ENCODE measurements around the gene C6orf58.

Gene C6orf58
- 0 to 0.14 (median 0) reads per million in 3 experiments for total RNA-seq

DNA sequence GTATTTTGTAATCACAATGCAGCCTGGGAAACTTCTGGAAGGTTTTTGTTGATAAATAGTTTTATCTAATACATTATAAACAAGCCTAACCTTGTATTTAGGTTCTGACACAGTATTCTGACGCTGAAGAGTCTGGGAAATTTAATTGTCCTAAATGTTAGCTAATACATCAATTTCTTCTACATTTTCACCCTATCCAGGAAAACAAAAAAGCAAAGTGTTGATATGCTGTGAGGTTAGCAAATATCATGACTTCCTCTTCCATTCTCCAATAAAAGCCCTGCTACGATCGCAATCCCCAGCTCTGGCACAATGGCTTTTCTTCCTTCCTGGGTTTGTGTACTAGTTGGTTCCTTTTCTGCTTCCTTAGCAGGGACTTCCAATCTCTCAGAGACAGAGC lies at the start of gene C6orf58:
C6orf58 (plus strand) TSS at position 301 of the 400 bp plus-strand sequence; CDS start at position 313, 12 bp downstream.
- DNase-seq: no peak

DNA sequence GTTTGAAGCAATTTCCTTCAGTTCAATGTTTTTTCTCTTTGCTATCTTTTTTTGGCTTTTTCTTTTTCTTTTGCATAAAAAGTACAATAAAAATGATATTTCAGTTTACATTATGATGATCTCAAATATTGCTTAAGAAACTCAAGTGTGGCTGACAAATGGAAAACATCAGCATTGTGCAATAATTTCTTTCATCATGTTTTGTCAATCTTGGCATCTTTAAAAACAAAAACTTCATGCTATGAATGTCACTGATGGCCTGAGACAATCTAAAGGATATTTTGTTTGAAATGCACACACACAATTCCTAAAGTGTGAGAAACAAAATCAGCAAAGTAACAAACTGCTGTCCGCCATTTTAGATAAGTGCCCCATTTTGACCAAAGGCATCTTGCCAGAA lies 44.0 kb upstream of the C6orf58 start:
- no peak for DNase-seq

DNA sequence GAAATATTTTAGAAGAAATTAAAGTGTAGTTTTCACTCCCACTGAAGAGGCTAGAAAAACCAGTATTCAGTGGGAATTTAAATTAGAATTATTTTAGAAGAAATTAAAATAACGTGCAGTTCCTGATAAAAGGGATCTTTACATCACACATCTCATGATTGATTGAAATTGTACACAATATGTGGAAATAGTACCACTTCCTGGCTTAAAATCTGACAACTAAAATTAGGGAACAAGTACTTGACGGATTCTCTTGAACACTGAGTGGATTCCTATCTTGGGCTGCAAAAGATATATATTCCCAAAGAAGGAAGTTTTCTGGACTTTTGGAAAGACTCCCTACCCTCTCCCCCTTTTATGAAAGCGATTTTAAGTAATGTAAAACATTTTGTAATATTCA lies 43.2 kb upstream of the C6orf58 start:
- DNase-seq: no peak

DNA sequence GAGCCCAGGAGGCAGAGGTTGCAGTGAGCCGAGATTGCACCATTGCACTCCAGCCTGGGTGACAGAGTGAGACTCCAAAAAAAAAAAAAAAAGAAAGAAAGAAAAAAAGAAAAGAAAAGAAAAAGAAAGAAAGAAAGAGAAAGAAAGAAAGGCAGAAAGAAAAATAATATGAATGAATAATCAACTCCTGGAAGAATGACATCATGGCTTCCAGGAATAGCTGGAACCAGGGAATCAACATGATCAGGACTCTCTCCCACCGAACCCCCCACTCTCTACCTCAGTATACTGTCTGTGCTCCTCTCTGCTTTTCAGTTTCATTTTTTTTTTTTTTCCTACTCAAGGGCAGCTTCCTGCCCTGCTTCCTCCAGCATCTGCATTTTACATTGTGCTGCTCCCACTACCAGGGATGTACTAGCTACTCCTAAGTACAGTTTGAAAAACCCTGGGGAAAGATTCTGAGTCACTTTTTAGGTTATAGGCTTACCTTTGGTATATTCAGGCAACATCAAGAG lies 38.2 kb upstream of the C6orf58 start:
- DNase-seq: no peak

DNA sequence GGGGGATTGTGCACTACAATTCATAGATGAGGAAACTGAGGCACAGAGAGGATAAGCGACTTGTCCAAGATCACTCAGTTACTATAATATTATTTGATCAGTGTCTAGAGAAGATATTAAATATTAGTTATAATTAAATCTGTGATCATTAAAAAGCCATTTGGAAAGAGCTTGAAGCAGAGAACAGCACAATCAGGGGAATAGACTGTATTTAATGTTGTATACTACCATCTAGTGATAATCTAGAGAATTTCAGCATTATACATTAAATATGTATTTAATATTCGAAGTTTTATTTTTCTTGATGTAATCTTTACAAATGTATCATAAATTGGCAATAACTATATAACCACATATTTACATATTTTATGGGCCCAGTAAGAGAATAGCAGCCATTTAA lies 37.7 kb upstream of the C6orf58 start:
- DNase-seq: peak; percentile 9

DNA sequence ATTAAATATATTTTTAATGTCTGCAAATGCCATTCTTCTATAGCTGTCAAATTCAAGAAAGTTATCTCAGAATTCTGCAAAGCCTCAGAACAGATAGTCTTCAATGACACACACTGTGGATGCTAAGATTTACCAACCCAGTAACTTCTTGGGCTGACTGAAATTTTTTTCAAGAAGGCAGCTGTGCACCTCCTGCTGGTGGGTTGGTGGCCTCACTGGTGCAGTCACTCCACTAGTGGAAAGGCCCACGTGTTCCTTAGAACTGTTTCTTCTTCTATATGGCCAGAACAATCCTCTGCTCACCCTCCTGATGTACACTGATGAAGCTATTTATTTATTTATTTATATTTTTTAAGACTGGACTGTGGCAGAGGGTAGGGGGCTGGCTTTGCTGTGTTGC lies 29.8 kb upstream of the C6orf58 start:
- no peak for DNase-seq

DNA sequence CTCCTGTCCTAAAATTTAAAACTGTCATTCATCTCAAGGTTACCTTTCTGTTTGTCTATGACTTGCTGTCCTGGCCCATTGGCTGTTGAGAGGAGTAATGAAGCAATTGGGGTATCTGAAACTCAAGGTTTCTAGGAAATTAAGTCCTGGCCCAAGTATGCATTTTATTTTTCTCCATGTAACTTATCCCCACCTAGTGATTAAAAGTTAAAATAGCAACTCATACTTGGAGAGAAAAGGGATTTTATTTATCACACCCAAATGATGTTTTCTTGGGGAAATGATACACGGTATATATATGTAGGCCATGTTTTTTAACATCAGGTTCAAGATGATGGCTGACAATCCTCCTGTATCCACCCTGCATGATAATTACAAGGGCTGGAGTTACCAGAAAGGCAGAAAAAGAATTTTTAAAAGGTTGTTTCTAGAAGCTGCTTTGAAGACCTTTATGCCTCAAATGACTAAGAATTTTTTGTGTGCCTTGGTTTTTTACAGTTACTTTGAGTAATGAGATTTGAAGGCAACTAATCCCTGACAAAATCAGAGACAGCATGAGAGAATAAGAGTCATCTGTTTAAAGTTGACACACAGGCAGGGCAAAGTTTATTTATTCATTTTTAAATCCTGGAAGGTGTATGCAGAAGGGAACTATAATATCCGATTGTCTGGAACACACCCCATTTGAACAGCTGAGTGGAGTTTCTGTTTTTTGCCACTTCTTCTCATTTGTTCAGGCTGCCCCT lies 28.9 kb upstream of the C6orf58 start:
- no peak for DNase-seq

DNA sequence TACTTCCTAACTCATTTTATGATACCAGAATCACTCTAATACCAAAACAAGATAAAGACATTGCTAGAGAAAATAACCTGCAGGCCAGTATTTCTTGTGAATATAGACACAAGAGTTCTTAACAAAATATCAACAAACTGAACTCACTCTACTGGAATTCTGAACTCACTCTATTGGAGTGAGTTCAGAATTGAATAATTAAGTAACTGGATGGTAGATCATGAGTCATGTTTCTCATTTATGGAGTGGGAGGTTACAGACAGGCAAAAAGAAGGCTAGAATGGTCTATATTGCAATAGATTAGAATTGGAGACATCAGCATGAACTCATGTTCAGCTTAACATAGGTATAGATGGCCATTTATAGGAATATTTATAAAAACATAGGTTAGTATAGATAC lies 26.6 kb upstream of the C6orf58 start:
- DNase-seq: no peak

DNA sequence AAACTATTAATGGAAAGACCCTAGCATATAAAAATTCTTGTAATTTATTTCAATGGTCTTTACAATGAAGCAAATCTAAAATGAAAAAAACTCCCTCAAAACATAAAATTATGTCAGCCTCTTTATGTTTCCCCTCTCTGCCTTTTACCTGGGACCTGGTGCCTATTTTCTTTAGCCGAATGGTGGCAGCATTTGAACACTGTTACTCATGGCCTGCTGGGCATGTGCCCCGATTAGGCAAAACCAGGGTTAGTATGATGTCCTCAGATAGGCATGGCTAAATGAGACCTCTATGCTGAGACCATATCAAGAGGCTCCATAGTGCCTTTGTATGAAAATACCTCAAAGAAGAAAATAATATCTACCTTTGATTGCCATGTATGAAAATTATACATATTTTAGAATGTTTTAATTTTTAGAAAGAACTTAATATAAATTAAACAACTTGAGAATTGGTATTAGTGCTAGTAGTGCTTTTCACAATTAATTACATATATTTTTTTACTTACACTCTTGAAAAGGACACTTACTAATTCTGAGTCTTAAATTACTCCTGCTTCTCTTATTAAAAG lies 22.5 kb upstream of the C6orf58 start:
- no peak for DNase-seq

DNA sequence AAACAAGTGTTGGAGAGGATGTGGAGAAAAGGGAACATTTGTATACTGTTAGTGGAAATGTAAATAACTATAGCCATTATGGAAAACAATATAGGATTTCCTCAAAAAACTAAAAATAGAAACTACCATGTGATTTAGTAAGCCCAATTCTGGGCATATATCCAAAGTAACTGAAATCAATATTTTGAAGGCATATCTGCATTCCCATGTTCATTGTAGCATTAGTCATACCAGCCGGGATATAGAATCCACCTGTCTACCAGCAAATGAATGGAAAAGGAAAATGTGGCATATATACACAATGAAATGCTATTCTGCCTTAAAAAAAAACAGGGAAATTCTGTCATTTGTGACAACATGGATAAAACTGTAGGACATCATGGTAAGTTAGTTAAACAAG lies 15.3 kb upstream of the C6orf58 start:
- DNase-seq: no peak

DNA sequence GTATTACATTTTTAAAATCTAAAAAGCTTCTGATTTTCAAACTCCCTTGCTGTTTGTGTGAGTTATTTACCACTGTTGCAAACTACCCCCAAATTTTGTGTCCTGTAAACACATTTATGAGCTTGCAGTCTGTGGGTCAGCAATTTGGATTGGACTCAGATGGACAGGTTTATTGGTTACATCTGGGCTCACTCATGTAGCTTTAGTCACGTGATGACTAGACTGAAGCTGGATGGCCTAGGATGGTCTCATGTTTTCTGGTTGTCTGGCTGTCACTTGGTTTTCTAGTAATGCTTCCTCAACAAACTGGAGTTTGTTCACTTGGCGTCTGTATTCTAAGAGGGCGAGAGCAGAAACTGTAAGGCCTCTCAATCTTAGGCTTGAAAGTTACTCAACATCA lies 12.2 kb upstream of the C6orf58 start:
- no peak for DNase-seq

DNA sequence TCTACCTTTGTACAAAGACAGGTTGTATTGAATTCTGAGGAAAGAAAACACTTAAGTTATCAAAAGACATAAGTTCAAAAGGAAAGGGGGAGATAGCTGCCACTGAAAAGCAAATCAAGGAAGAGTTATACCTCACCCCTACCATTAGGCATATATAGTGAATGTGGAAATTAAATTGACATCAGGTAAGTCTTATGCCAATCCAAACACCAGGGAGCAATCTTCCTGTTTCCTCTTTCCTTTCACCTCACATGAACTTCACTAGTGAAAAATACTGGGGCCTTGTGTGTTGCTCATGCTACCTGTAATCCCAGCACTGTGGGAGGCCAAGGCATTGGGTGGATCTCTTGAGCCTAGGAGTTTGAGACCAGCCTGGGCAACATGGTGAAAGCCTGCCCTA lies 10.9 kb upstream of the C6orf58 start:
- no peak for DNase-seq

DNA sequence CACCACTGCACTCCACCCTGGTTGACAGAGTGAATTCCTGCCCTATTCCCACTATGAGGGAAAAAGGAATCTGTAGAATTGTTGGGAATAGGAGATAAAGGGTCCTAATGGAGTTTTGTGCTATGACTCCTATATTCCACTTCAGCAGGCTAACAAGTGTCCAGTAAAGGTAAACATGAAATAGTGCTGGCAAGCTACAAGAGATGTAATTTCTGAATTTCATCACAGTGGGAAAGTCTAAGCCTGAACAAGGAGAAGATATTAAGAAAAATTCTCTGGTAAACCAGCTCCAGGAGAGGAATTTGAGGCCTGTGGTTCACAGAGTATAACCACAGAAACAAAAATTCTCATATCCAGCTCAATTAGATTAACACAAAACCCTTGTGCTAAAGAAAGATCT lies 10.3 kb upstream of the C6orf58 start:
- DNase-seq: no peak

DNA sequence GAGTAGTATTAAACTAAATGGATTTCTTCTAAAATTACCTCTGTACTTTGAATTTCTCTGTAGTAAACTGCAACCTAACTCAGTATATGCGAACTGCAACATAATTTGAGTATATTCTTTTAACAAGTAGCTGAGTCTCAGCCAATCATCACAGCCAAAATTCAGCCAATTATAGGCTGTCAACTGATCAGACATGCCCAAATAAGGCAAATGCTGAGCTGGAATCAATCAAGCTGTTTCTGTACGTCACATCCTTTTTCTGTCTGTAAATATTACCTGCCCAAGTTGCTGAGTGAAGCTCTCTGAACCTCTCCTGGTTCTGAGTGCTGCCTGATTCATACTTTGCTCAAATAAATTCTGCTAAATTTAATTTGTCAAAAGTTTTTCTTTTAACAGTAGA lies 9.5 kb upstream of the C6orf58 start:
- no peak for DNase-seq

DNA sequence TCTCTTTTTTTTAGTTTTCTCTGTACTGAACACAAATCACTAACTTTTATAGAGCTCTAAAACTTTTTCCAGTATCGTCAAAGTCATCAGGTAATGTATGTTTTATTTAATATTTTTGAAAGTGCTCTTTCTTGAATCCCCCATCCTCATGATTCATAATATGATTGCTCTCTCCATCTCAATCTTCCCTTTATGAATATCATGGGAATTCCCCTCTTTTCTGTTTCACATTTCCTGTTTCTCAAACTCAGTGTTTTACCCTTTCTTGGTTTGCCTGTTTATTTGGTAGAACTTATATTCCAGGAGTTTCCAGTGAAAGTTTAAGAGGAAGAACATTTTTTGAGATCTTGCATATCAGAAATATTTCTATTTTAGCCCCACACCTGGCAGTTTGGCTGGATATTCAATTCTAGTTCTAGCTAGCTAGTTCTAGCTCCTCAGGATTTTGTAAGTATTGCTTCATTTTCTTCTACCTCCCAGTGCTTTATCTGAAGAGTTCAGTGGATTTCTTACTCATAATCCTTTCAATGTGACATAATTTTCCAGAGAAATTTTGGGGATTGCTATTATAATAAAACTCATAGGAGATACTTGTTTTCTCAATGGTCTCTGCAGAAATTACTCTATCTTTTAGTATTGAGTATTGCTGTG lies 6.1 kb upstream of the C6orf58 start:
- no peak for DNase-seq

DNA sequence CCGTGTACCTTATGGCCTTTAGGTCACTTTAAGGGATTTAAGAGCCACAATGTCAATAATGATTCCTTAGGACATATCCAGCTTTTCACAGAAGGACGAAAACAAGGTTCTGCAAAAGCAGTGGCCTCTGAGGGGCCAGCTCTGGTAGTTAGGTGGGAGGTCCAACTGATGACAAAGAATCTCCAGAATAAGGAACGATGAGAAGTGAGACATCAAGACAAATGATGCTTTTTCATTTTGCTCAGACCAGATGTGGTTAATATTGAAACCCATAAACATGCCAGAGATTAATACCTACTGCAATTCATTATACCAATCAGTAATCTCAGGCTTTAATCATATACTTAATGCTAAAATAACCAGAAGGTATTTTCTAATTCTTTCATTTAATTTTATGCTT lies 1.9 kb downstream of the C6orf58 start:
- no peak for DNase-seq

DNA sequence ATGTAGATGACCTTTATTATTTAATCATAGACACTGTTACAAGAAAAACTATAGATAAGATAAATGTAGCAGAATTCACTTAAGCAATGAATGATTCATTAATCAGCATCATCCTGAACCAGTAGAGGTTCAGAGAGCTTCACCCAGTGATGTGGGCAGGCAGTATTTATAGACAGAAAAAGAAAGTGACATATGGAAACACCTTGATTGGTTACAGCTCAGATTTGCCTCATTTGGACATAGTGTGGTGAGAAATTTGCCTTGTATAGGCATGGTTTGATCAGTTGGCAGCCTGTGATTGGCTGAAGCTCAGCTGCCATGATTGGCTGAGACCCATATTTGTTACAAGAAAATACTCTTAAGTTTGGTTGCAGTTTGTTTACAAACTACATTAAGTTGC lies 4.6 kb downstream of the C6orf58 start:
- no peak for DNase-seq

DNA sequence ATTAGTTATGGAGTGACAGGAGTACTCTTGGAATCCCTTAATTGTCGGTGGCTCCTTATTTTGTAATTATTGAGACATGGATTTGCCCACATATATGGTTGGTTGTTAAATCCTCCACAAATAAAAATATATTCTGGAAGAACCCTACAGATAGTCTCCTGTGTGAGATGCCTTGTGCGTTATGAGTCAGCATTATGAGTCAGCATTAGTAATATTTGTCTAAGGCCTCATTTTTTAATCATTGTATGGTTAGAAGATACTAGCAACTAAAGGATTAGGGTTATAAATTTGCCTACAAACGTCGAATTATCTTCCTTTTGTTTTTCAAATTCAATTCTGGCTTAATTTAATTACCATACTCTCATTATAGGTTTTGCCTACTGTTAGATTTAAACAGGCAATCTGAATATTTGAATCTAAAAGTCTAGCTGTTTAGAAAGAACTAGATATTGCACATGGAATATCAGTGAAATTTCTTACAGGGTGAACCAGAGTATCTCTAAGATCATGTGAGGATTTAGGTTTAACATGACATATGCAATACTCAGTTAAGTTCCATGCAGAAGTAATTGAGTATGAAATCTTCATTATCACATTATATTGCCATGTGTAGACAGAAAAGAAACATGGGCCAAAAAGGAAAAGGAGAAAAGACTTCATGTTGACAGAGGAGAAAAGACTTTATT lies 5.9 kb downstream of the C6orf58 start:
- DNase-seq: no peak

DNA sequence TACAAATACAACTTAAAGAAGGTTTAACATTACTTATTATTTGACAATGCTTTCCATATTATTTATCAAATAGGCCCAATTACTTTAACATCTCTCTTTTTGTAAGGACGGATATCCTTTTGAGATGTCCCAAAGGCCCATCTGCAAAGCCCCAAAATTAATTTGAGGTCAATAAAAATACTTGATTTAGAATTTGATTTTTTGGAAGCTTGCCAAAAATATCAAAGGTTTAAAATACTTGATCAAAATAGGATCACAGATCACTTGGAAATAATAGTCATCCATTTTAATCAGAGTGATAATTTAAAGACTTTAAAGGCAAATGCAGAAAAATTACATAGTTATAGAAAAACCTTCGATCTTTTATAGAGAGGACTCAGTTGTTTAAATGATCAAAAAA lies 8.1 kb downstream of the C6orf58 start:
- DNase-seq: no peak

DNA sequence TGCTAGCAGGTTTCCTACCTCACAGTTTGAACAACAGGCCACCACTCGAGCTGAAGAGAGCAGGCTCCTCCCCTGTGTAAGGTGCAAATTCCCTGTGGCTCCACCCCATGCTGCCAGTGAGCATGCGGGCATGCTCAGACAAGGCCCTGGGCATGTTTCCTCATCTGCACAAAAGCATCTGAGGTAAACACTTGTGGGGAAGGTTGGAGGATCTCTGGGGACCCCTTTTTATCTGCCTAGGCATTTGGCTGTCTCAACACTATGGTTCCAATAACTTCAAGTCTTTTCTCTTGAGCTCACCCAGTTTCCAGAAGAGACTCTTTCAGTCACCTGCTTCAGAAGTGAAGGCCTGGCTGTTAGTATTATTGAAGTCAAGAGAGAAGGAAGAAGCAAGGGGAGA lies 9.4 kb downstream of the C6orf58 start:
- DNase-seq: no peak

DNA sequence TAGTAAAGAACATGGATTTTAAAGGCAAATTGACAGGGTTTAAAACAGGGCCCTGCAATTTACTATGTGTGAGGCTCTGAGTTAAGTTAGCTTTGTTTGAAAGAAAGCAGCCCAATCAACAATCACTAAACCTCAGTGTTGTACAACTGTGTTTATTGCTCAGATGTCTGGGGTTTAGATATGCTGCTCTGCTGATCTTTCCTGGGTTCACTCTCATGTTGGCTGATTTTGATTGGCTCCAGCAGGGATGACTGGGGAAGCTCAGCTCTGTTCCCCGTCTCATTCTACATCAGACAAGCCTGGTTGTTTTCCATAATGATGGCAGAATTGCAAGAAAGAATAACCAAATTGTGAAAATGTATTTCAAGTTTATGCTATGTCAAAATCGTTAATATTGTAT lies 10.9 kb downstream of the C6orf58 start:
- DNase-seq: no peak

DNA sequence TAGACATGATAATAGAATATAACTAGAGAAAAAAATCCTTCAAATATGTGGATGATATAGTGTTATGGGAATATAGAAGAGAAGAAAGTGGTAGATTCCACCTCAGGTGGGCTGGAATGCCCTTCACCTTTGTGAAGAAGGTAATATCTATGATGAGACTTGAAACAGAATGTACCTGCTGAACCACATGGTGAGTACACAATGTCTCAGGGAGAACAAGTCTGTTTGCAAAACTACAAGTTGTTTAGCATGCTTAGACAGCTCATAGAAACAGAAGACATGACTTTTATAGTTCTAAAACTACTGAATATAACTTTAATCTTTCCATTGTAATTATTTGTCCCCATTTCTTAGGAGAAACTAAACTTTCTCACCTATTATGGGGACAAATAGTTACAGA lies 12.2 kb downstream of the C6orf58 start:
- no peak for DNase-seq

DNA sequence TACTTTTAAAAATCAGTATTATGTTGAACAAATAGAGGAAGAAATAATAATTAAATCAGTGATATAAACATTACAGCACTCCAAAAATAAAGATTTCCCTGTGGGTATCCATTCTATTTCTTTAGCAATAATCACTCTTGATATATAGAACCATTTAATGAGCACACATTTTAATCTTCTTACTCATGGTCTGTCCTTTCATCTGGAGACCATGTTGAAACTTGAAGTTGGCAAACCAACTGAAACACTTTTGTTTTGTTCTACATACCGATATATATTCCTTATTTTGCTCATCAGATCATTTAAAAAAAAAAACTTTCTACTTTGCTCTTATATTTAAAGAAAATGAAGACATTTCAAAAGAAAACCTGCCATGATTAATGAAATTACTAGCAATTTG lies 13.4 kb downstream of the C6orf58 start:
- no peak for DNase-seq

DNA sequence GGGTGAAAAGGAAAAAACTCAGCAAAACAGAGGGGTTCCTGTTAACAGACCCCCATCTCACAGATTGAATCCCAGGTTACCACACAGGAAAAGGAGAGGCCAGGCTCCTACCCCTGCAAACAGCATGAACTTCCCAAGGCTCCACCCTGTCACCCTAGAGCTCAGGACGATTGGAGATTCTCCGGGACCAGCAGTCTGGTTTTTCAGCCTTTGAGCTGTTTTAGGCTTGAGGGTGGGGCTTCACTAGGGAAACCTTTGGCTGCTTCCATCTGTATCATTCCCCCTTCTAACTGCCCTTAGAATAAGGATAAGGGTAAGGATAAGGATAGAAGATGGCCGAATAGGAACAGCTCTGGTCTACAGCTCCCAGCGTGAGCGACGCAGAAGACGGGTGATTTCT lies 16.0 kb downstream of the C6orf58 start:
- no peak for DNase-seq

Measured in central memory CD4-positive, alpha-beta T cell (primary cell).